Endothelial cell of umbilical vein (primary cell): ENCODE data around the gene HECA. TPM values are rescaled to one million over a fixed set of nuclear protein-coding genes. Genes with fewer than 3 reads are reported as not detected.

ENCODE experiments used
- BruUV-seq: library from RNA; stranded (reverse); fragments of 400-500 nt; replicated peaks from 2 replicates; lab custom pipeline; 2021; lab: Mats Ljungman, UMichigan
- CTCF ChIA-PET: fragments of 300-600, 350-600 bp; sonication (Branson Sonifier 250); formaldehyde crosslinking; loops from one replicate; lab custom pipeline; 2021; ENCODE audit warnings: antibody characterized with exemption, inconsistent platforms; lab: Charles Lee
- POLR2A ChIA-PET: fragments of 300-600, 350-600 bp; sonication (Branson Sonifier 250); formaldehyde crosslinking; loops from one replicate; lab custom pipeline; 2021; ENCODE audit warnings: antibody characterized with exemption, inconsistent platforms; lab: Charles Lee
- DNase-seq: peaks from one replicate; pipeline ENCODE4 v3.0.0-alpha.2; 2011; ENCODE audit warnings: low read depth, low spot score
- FAIRE-seq: peaks from 2 replicates; lab custom pipeline; 2011; peaks lifted over from hg19 to GRCh38; lab: Jason Lieb, UNC
- H2AFZ ChIP-seq: 2 replicates; pipeline ENCODE4 v1.6.0; 2012; ENCODE audit warnings: low read depth, low read length, control low read depth, inconsistent platforms
- H3K27ac ChIP-seq: 2 replicates; pipeline ENCODE4 v1.5.1; 2011; ENCODE audit warnings: low read depth, mild to moderate bottlenecking, control low read depth, low read length, moderate library complexity; ENCODE audit not compliant: insufficient read depth
- H3K27me3 ChIP-seq, 2 experiments: 2 replicates each; pipeline versions ENCODE4 v1.6.0 to v1.6.1; 2011; ENCODE audit warnings: low read length in 2 of 2, mixed read lengths in 1 of 2; ENCODE audit not compliant: control insufficient read depth in 2 of 2, insufficient read depth in 2 of 2
- H3K36me3 ChIP-seq, 2 experiments: 2 replicates in 1 of 2; 3 replicates in 1 of 2; pipeline ENCODE4 v1.5.1; 2011; ENCODE audit warnings: low read length in 2 of 2, mild to moderate bottlenecking in 1 of 2, moderate library complexity in 1 of 2; ENCODE audit not compliant: control insufficient read depth in 2 of 2, insufficient read depth in 2 of 2; ENCODE audit errors: extremely low read depth in 1 of 2
- H3K4me1 ChIP-seq: 3 replicates; pipeline ENCODE4 v1.5.1; 2011; ENCODE audit warnings: mild to moderate bottlenecking, low read length; ENCODE audit not compliant: control insufficient read depth, insufficient read depth; ENCODE audit errors: extremely low read depth
- H3K4me2 ChIP-seq: 2 replicates; pipeline ENCODE4 v1.6.1; 2011; ENCODE audit warnings: low read length, control low read depth, mixed read lengths; ENCODE audit not compliant: insufficient read depth
- H3K4me3 ChIP-seq, 3 experiments: fragments of 200-600 bp in 1 of 3; sonication (generic), shearing (Covaris generic) in 1 of 3; replicated peaks in 1 of 3; 2 replicates each; pipeline ENCODE4 v1.5.1; 2011 to 2016; ENCODE audit warnings: control low read depth in 3 of 3, low read length in 3 of 3, mild to moderate bottlenecking in 2 of 3, inconsistent platforms in 1 of 3, low read depth in 1 of 3, moderate library complexity in 1 of 3; ENCODE audit not compliant: insufficient read depth in 1 of 3
- H3K79me2 ChIP-seq: 2 replicates; pipeline ENCODE4 v1.6.0; 2012; ENCODE audit warnings: low read length, inconsistent platforms; ENCODE audit not compliant: control insufficient read depth, insufficient read depth
- H3K9ac ChIP-seq: replicated peaks from 2 replicates; pipeline ENCODE3; 2011; ENCODE audit warnings: low read length, control low read depth; ENCODE audit not compliant: insufficient read depth; ENCODE audit errors: extremely low read depth
- H3K9me1 ChIP-seq: replicated peaks from 3 replicates; pipeline ENCODE4 v1.6.0; 2011; ENCODE audit warnings: mild to moderate bottlenecking, low read length; ENCODE audit not compliant: control insufficient read depth, insufficient read depth; ENCODE audit errors: extremely low read depth
- H3K9me3 ChIP-seq: replicated peaks from 2 replicates; pipeline ENCODE4 v1.5.1; 2012; ENCODE audit warnings: low read length, inconsistent platforms; ENCODE audit not compliant: control insufficient read depth, insufficient read depth
- H4K20me1 ChIP-seq: replicated peaks from 2 replicates; pipeline ENCODE3; 2011; ENCODE audit warnings: mild to moderate bottlenecking, low read length; ENCODE audit not compliant: control insufficient read depth, insufficient read depth; ENCODE audit errors: extremely low read depth
- CTCF ChIP-seq, 2 donors: IDR thresholded peaks; 1 replicate in 1 of 2; 2 replicates in 1 of 2; pipeline ENCODE4 v1.5.1; 2011; ENCODE audit warnings: low read length in 2 of 2, mild to moderate bottlenecking in 2 of 2, moderate library complexity in 2 of 2, control low read depth in 1 of 2, inconsistent platforms in 1 of 2, low read depth in 1 of 2; ENCODE audit not compliant: insufficient read depth in 1 of 2; ENCODE audit errors: extremely low read depth in 1 of 2
- EZH2 ChIP-seq: IDR thresholded peaks from 2 replicates; pipeline ENCODE4 v1.6.1; 2012; ENCODE audit warnings: borderline replicate concordance, low read depth, mild to moderate bottlenecking, moderate library complexity, low read length, inconsistent platforms; ENCODE audit not compliant: severe bottlenecking
- FOS ChIP-seq: IDR thresholded peaks from 2 replicates; pipeline ENCODE4 v1.6.1; 2011; ENCODE audit warnings: mild to moderate bottlenecking, low read length, moderate library complexity, borderline replicate concordance; ENCODE audit not compliant: insufficient read depth
- GATA2 ChIP-seq: IDR thresholded peaks from 2 replicates; pipeline ENCODE4 v1.7.0; 2011; ENCODE audit warnings: low read depth, mild to moderate bottlenecking, moderate library complexity, mixed read lengths, low read length; ENCODE audit not compliant: insufficient read length, insufficient read depth
- JUN ChIP-seq: IDR thresholded peaks from 2 replicates; pipeline ENCODE4 v1.6.1; 2011; ENCODE audit warnings: borderline replicate concordance, low read depth; ENCODE audit not compliant: insufficient read length, insufficient read depth
- MAX ChIP-seq: IDR thresholded peaks from 2 replicates; pipeline ENCODE4 v1.6.1; 2011; ENCODE audit not compliant: insufficient read depth, insufficient read length
- MYC ChIP-seq: IDR thresholded peaks from one replicate; pipeline ENCODE4 v1.6.1; 2011; ENCODE audit warnings: mild to moderate bottlenecking, low read depth, low read length
- POLR2A ChIP-seq: IDR thresholded peaks from 2 replicates; pipeline ENCODE4 v1.6.1; 2012; ENCODE audit warnings: low read depth, mild to moderate bottlenecking, control low read depth, low read length
- POLR2AphosphoS5 ChIP-seq: IDR thresholded peaks from 2 replicates; pipeline ENCODE4 v1.6.1; 2012; ENCODE audit warnings: low read depth, mild to moderate bottlenecking, control low read depth, low read length, moderate library complexity; ENCODE audit not compliant: insufficient read depth
- dilution Hi-C: fragments of 300-500 bp; cut with MboI; formaldehyde crosslinking; loops from one replicate; pipeline ENCODE4 v1.15.0; 2019; ENCODE audit warnings: low sequenced_read_pairs; ENCODE audit not compliant: extremely low pct_ligation_motif_present
- intact Hi-C: fragments of 100-400 bp; cut with micrococcal nuclease; formaldehyde crosslinking; loops from one replicate; pipeline ENCODE4 v1.10.0; 2022
- polyA plus RNA-seq, 4 experiments: library from polyadenylated mRNA; depleted of rRNA in 3 of 4; stranded (reverse) in 3 of 4; unstranded in 1 of 4; fragments of >200 nt; gene quantifications; 2 replicates each; pipeline versions ENCODE4 v1.2.1 to v1.2.3, GENCODE V29; 2011 to 2012; ENCODE audit warnings: missing spikeins in 1 of 4
- total RNA-seq: library from RNA; stranded (reverse); gene quantifications from 2 replicates; pipeline ENCODE4 v1.2.3, GENCODE V29; 2021

The HECA gene
- total and polyA plus RNA-seq, 2 donors (not counting 3 experiments of a cell fraction or from before 2014, with no cell fraction given), result 5.8 to 16.7 TPM

GRCh38 chr6:139149383-139149782, 14.5 kb downstream of the HECA start:
- CTCF ChIA-PET, result no interaction called here
- H3K79me2 ChIP-seq, result peaks cover 32% of the 10 kb centered on the region
- H4K20me1 ChIP-seq, result no peaks in the 10 kb centered on the region

More at GRCh38 chr6:139149383-139149782, 14.5 kb downstream of the HECA start:
- Histone ChIP-seq H3K4me2 (no peak overlapping the region), H3K4me1 (peaks cover 6% of the 10 kb centered on the region), H3K36me3 (no peaks in the 10 kb centered on the region), H3K9me1 (no peaks in the 10 kb centered on the region), H3K4me3 (no peak overlapping the region), H3K27ac (no peak overlapping the region), H2AFZ (no peak overlapping the region), H3K9me3 (no peaks in the 10 kb centered on the region), H3K27me3 (no peaks in the 10 kb centered on the region), H3K9ac (no peak overlapping the region)
- TF ChIP-seq CTCF (IDR thresholded peaks at IDR 0.05; ENCODE audit: extremely low read depth in 1 of 2, insufficient read depth in 1 of 2, low read depth in 1 of 2, low read length in 2 of 2), result no peak
- no peak for TF ChIP-seq GATA2
- TF ChIP-seq JUN, result no peak
- TF ChIP-seq MAX, result no peak
- no peak for TF ChIP-seq EZH2
- TF ChIP-seq MYC, result no peak
- TF ChIP-seq POLR2AphosphoS5, result no peak
- TF ChIP-seq POLR2A, result no peak
- no peak for TF ChIP-seq FOS
- no TSS peak for BruUV-seq
- dilution Hi-C loops, result no loop called here
- POLR2A ChIA-PET, result no interaction called here
- no peak for DNase-seq
- FAIRE-seq, result no peak
- intact Hi-C loops, result no loop called here
